CD1c-positive myeloid dendritic cell (primary cell): Measurements from ENCODE around the gene KCTD5.

Experiments used
- DNase-seq: peaks from one replicate; pipeline ENCODE4 v3.0.0-alpha.2; 2016; ENCODE audit errors: extremely low spot score

The KCTD5 gene

GRCh38 chr16:2749936-2750335, 67.6 kb downstream of the KCTD5 start:
- no peak for DNase-seq

GRCh38 chr16:2751577-2752034, 69.3 kb downstream of the KCTD5 start:
- DNase-seq: no peak

DNA sequence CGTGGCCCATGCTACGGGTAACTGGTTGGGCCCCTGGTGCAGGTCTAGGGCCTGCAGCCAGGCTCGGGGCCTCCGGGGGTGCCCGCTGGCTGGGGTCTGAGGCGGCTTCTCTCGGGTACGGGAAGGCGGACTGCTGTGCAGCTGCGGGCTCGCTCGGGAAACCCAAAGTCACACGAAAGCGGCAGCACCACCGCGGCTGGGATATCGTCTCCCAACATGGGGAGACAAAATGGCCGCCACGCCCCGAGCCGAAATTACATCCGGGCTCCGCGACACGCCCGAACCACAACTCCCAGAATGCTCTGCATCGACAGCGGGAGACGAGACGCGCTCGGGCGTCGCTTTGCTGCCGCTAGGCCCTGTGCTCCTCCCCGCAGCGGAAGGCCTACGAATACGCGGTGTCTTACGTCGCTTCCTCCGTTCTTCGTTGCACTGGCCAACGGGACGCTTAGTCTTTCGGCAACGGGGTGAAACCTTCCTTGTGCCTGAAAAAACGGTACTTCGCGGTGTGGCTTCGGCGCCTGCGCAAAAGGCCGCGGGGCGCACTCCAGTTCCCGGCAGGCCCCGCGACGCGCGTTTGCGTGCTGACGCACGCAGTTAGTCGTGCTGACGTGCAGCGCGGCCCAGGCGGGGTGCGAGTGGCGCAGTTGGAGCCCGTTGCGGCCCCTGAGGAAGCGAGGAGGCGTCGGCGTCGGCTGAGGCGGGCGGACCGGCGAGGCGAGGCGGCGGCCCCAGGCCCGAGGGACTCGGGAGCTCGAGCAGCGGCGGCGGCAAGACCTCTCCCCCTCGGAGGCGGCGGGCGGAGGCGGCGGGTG, 69.9 kb downstream of the KCTD5 start, which contains the start of gene SRRM2:
Gene SRRM2, plus strand, starts transcription at position 604 of the 815 bp plus-strand sequence. CDS start 3,727 bp downstream, outside the sequence.
- peak; percentile 98 for DNase-seq

GRCh38 chr16:2752850-2753732, 70.8 kb downstream of the KCTD5 start:
- peak; percentile 83 for DNase-seq

DNA sequence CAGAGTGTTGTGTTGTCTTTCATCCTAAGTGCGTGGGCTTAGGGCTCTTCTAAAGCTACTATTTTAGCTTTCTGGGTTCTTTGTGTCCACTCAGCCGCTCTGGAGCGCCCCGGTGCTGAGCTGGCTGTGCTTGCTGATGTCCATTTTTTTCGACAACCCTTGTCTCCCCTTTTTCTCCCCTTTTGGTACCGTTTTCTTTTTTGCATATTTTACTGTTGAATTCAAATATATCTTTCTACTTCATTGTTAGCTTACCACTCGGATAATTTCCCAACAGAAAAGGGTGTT, 71.4 kb downstream of the KCTD5 start:
- DNase-seq: no peak

DNA sequence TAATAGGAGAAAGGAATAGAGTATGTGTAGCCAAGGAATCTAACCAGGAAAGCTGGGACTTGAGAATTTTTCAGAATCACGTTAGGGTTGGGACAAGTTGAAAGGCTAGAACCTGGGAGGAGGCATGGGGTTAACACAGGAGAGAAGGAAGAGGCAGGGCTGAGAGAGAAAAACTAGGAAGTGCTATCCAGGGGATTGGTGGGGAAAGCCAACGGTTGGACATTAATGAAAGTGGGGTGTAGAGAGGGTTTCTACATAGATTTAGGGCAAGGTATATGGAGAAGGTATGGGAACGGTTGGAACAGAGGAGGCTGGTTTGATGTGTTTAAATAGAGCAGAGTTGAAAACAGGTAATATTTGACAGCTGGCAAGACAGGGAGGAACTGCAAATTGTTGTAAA, 72.8 kb downstream of the KCTD5 start:
- no peak for DNase-seq

- DNase-seq: peak; percentile 42
Measured at GRCh38 chr16:2756288-2757015, 74.1 kb downstream of the KCTD5 start.

DNA sequence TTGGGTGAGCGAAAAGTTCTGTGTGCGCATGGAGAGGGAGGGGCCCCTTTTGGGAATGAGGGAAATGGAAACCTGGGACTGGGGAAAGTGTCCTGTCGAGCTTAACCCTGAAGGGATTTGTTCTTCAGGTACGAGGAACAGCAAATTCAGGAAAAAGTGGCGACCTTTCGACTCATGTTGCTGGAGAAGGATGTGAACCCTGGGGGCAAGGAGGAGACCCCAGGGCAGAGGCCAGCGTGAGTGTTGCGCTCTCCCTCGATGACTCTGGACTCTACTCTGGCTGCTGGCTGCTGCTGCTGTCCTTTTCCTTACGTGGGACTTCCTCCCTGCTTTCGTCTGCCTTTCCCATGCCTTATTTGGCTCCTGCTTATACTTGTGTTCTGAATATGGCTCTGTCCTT, 75.0 kb downstream of the KCTD5 start:
- DNase-seq: no peak
